ENCODE data around the gene BSND.

Gene BSND

GRCh38 chr1:54987919-54988705, 10.6 kb upstream of the BSND start:
- Histone ChIP-seq H3F3A (ENCODE audit: insufficient read depth, low read length) (no peaks in the 10 kb centered on the region), H3K4me1 (ENCODE audit: low read length) (no peaks in the 10 kb centered on the region), H3K9me2 (replicated peaks; ENCODE audit: insufficient read depth, low read length) (no peaks in the 10 kb centered on the region), H3K36me3 (replicated peaks; ENCODE audit: insufficient read depth, low read length) (no peaks in the 10 kb centered on the region), H3K4me3 (ENCODE audit: low read length) (no peak overlapping the region), H3K9ac (ENCODE audit: low read length) (no peak overlapping the region), H4K20me1 (ENCODE audit: insufficient read depth, low read length) (no peaks in the 10 kb centered on the region), H3K27me3 (replicated peaks; ENCODE audit: insufficient read depth, low read length) (no peaks in the 10 kb centered on the region), H3K9me3 (replicated peaks; ENCODE audit: insufficient read depth, low read length) (no peaks in the 10 kb centered on the region), H3K27ac (ENCODE audit: low read length) (no peak overlapping the region), H3K79me2 (ENCODE audit: low read length) (no peaks in the 10 kb centered on the region), H3K4me2 (ENCODE audit: low read depth, low read length) (no peak overlapping the region), H2AFZ (ENCODE audit: low read length) (no peak overlapping the region)
- DNase-seq = no peak
- no peak for TF ChIP-seq EZH2phosphoT487 (IDR thresholded peaks at IDR 0.05; ENCODE audit: low read length)
- no peak for TF ChIP-seq CTCF (IDR thresholded peaks at IDR 0.05; ENCODE audit: low read length)
- no peak for TF ChIP-seq EZH2 (optimal IDR thresholded peaks at IDR 0.05; ENCODE audit: low read depth, low read length)

- Histone ChIP-seq H3K27me3 (replicated peaks; ENCODE audit: insufficient read depth, low read length) (no peaks in the 10 kb centered on the region), H3K4me2 (ENCODE audit: low read depth, low read length) (no peak overlapping the region), H3K4me3 (ENCODE audit: low read length) (no peak overlapping the region), H3K79me2 (ENCODE audit: low read length) (no peaks in the 10 kb centered on the region), H3K4me1 (ENCODE audit: low read length) (no peaks in the 10 kb centered on the region), H4K20me1 (ENCODE audit: insufficient read depth, low read length) (no peaks in the 10 kb centered on the region), H3F3A (ENCODE audit: insufficient read depth, low read length) (no peaks in the 10 kb centered on the region), H3K36me3 (replicated peaks; ENCODE audit: insufficient read depth, low read length) (no peaks in the 10 kb centered on the region), H3K27ac (ENCODE audit: low read length) (no peak overlapping the region), H3K9me2 (replicated peaks; ENCODE audit: insufficient read depth, low read length) (no peaks in the 10 kb centered on the region), H3K9me3 (replicated peaks; ENCODE audit: insufficient read depth, low read length) (no peaks in the 10 kb centered on the region), H2AFZ (ENCODE audit: low read length) (no peak overlapping the region), H3K9ac (ENCODE audit: low read length) (no peak overlapping the region)
- no peak for DNase-seq
- TF ChIP-seq CTCF (IDR thresholded peaks at IDR 0.05; ENCODE audit: low read length) = no peak
- no peak for TF ChIP-seq EZH2 (optimal IDR thresholded peaks at IDR 0.05; ENCODE audit: low read depth, low read length)
- TF ChIP-seq EZH2phosphoT487 (IDR thresholded peaks at IDR 0.05; ENCODE audit: low read length) = no peak
These were observed 9.8 kb upstream of the BSND start for GRCh38 chr1:54988975-54989374.

- TF ChIP-seq CTCF (IDR thresholded peaks at IDR 0.05; ENCODE audit: low read length) (no peak), EZH2phosphoT487 (IDR thresholded peaks at IDR 0.05; ENCODE audit: low read length) (no peak), EZH2 (optimal IDR thresholded peaks at IDR 0.05; ENCODE audit: low read depth, low read length) (no peak)
- H3K9ac ChIP-seq (ENCODE audit: low read length) = no peak overlapping the region
- no peak overlapping the region for H3K27ac ChIP-seq (ENCODE audit: low read length)
- no peaks in the 10 kb centered on the region for H3K9me3 ChIP-seq (replicated peaks; ENCODE audit: insufficient read depth, low read length)
- no peaks in the 10 kb centered on the region for H4K20me1 ChIP-seq (ENCODE audit: insufficient read depth, low read length)
- H3K36me3 ChIP-seq (replicated peaks; ENCODE audit: insufficient read depth, low read length) = no peaks in the 10 kb centered on the region
- H3K4me1 ChIP-seq (ENCODE audit: low read length) = no peaks in the 10 kb centered on the region
- DNase-seq = no peak
- no peaks in the 10 kb centered on the region for H3K27me3 ChIP-seq (replicated peaks; ENCODE audit: insufficient read depth, low read length)
- H3F3A ChIP-seq (ENCODE audit: insufficient read depth, low read length) = no peaks in the 10 kb centered on the region
- no peak overlapping the region for H2AFZ ChIP-seq (ENCODE audit: low read length)
- no peaks in the 10 kb centered on the region for H3K79me2 ChIP-seq (ENCODE audit: low read length)
- H3K4me3 ChIP-seq (ENCODE audit: low read length) = no peak overlapping the region
- no peak overlapping the region for H3K4me2 ChIP-seq (ENCODE audit: low read depth, low read length)
- H3K9me2 ChIP-seq (replicated peaks; ENCODE audit: insufficient read depth, low read length) = no peaks in the 10 kb centered on the region
These were observed 9.3 kb upstream of the BSND start for GRCh38 chr1:54989473-54989872.
